ENCODE measurements around the gene HEXA.

The HEXA gene

DNA sequence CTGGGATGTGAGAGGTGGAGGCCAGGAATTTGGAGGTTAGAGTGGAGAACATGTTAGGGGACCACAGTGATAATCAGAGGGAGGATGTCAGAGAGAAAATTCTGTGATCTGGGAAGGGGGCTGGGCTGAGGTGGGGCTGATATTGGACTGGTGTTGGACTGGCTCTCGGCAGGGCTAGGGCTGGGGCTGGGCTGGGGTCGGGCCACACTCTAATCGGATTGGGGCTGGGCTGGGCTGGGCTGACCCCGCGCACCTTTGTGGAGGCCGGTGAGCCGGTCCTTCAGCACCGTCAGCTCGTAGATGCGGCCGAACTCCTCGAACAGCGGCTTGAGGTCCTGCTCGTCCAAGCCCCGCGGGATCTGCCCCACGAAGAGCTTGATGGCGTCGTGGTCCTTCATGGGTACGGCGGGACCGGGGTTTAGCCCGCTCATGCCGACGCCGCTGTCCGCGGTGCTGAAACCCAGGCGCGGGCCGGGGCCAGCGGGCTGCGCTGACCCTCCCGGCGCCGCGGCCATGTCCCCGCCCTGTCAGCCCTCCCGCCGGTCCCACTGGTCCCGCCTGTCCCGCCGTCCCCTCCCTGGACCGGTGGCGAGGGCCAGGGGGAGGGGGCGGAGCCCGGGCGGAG lies 56.3 kb downstream of the HEXA start:
- DNase-seq (ENCODE audit: low spot score) = peak; percentile 37

DNA sequence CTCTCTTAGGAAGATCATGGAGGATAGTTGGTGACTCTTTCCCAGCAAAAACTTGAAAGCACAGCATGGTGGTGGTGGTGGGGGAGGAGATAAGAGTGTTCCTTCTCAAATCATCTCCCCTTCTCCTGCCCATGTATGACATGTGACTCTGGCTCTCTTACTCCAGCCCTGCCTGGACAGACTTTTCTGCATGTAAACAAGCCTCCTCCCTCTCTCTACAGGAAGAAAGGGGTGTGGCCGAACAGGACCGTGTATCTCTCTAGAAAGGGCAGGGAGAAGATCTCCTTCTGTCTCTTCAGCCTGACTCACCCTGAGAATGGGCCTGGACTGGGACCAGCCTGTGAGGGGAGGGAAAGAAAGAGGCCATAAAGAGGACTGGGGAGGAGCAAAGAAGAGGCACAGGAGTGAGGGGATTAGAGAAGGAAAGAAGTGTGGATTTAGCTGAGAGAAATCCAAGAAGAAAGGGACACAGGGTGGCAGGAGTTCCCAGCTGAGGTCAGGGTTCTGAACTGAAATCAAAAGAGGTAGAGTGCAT lies 57.3 kb downstream of the HEXA start:
- no peak for DNase-seq (ENCODE audit: low spot score)

DNA sequence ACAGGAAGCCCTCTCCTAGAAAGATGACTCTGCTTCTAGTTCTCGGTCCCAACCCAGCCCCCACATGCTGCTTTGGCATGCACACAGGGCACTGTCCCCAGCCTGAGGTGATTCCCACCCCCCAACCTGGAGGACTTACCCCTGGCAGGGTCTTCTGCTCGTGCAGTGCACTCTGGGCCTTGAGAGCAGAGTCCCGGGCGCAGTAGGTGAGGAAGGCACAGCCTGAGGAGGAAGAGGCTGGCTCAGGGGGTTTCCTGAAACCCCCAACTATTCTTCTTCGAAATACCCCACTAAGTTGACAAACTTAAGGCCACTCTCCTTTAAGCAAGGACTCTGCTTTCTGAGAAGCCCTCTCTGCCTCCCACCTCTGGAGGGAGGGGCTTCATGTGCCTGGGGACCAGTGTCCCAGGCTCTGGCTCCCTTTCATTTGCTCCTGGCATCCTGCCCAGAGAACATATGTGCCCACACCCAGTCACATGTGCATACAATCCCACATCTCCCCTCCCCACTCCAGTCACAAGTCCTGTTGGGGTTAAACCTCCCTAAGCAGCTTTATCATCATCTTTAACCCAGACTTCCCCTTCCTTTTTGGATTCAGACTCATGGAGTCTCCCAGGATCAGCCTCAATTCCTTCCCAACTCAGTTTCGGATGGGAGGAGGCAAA lies 60.0 kb downstream of the HEXA start:
- no peak for DNase-seq (ENCODE audit: low spot score)

DNA sequence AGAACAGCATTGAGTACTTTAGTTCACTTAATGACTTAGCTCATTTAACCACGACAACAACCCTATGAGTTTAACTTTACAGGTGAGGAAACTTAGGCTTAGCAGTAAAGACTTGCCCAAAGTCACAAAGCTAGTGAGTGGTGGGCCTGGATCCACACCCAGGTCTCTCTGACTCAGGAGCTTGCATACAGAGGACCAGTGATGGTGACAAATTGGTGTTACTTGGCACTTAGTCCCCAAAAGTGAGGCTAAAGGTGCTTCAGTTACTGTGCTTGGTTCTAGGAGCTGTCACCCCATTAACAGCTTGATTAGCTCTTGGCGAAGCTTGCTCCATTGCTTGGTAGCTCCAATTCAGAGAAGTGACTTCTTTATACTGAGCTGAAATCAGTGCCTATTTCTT lies 61.9 kb downstream of the HEXA start:
- no peak for DNase-seq (ENCODE audit: low spot score)

DNA sequence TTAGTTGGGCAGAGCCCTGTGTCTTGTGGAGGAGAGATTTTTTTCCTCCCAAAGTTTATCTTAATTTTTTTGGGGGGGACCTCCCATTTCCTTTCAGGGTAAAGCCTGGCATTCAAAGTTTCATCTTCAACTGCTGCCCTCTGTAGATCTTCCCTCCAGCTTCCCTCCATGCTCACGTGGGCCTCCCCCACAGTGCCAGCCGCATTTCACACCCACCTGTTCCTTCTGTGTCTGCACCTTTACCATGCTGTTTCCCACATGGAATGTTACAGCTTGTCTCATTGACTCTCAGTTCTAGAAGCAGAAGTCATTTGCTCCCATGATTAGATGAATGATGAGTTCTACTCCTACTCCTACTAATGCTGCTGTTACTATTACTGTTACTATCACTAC lies 62.4 kb downstream of the HEXA start:
- no peak for DNase-seq (ENCODE audit: low spot score)

DNA sequence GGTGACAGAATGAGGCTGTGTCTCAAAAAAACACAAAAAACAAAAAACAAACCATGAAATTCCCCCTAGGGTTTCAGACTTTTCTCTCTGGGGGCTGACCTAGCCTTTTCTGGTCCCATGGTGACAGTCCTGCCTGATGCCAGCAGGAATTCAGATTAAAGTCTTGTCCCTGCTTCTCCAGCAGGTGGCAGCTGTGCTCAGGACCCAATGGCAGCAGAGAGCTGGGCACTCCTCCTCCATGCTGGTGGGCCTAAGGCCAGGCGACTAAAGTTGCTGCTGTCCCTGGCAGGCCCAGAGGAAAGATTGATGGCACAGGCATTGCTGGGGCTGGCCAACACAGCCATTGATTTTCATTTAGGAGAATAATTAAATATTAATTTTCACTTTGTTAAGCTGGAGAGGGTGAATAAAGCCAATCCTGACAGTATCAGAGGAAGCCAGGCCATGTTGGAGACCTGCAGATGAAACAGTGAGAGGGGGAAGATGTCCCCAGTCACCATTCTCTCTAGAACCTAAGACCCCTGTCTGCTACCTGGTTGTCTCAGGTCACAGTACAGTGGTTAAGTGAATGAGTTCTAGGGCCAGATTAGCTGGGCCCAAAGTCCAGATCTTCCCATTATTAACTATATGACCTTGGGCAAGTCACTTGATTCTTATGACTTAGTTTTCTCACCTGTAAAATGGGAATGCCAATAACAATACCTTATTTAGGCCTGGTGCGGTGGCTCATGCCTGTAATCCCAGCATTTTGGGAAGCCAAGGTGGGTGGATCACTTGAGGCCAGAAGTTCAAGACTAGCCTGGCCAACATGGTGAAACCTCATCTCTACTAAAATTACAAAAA lies 63.0 kb downstream of the HEXA start:
- DNase-seq (ENCODE audit: low spot score) = peak; percentile 56

DNA sequence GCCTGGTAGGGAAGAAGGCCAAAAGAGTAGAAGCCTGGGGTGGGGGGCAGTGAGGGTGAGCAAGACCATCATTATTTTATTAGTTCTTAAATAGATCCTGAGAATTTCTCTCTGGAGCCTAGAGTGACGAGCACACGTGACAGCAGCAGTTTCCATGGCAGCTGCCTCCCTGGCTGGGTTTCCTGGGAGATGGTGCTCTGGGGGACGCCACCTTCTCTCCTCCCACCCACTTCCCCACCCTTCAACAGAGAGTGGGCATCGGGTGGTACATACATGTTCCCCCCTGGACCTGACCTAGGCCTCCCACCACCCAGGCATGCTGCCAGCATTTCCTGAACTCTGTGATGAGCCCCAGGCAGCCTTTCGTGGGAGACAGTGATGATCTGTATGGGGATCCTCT lies 68.8 kb downstream of the HEXA start:
- DNase-seq (ENCODE audit: low spot score) = no peak

DNA sequence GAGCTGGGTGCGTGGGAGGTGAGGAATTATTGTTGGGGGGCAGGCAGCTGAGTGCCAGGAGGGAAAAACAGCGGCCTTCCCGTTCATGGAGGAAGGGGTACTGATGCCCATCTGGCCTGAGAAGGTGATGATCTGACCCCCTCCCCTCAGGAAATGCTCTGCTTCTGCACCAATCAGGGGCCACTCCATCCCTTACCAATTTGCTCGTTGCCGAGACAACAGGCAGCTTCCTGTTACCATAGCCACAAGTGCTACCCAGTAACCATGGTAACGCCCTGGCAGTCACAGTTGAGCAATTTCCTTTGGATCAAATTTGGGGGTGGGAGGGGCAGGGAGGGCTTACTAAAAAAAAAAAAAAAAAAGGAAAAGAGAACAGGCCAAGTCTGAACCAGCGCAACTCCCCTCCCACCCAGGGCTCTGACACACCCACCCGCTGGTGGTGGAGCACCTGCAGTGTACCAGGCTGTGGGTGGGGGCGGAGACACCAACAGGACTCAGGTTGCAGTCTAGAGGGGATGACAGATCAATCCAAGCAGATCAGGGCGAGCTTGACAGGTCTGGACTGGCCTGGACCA lies 69.5 kb downstream of the HEXA start:
- no peak for DNase-seq (ENCODE audit: low spot score)

DNA sequence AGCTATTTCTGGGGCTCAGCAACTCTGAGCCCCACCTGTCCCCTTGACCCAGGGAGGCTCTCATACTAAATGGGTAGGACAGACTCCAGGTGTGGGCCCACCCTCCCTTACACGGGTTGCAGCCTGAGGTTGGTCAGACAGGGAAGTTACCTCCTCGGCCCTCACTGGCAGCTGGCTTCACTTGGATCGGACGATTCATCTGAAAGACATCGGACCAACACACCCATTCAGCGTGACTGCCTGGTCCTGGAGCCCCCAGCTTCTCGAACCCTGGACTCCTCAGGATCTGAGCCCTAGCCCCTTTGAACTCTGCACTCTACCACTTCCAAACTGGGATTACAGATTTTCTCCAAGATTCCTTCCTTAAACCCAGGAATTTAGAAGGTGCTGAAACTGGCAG lies 71.2 kb downstream of the HEXA start:
- DNase-seq (ENCODE audit: low spot score) = no peak

DNA sequence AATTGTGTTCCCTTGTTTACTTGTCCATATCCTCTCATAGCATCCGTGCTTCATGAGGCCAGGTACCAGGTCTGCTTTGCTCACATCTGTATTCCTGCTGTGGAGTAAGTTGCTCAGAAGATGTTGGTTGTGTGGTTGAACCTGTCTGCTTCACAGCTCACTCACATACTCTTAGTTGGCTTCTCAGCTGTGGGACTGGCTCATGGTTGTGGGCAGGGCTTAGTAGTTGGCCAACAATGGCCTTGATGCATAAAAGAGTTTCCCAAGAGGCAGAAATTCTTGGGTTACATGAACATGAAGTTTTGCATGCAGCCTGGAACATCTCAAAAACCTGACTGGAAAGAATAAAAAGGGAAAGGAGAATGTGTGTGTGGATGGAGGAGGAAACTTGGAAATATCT lies 72.9 kb downstream of the HEXA start:
- no peak for DNase-seq (ENCODE audit: low spot score)

Data from kidney capillary endothelial cell (primary cell).